OCI-LY3 (cell line): ENCODE results near the gene SELENOK.

Experiments
- H2AFZ ChIP-seq: fragments of 200-600, 300-600 bp; shearing (Covaris generic); 2 replicates; pipeline ENCODE4 v1.6.0; 2014; ENCODE audit warnings: antibody characterized with exemption, low read depth, low read length
- H3K27ac ChIP-seq: fragments of 200-600, 300-600 bp; sonication (generic); 2 replicates; pipeline ENCODE4 v1.5.1; 2014; ENCODE audit warnings: mild to moderate bottlenecking, low read length, moderate library complexity, mixed read lengths
- H3K27me3 ChIP-seq: fragments of 200-600, 300-600 bp; sonication (generic); 2 replicates; pipeline ENCODE4 v1.6.1; 2014; ENCODE audit warnings: low read depth, low read length, mixed read lengths
- H3K36me3 ChIP-seq: fragments of 200-600, 300-600 bp; sonication (generic); replicated peaks from 2 replicates; pipeline ENCODE3; 2014; ENCODE audit warnings: low read depth, low read length, mixed read lengths
- H3K4me1 ChIP-seq: fragments of 300-600, 200-600 bp; sonication (generic); 2 replicates; pipeline ENCODE4 v1.6.1; 2014; ENCODE audit warnings: low read length, mixed read lengths
- H3K4me2 ChIP-seq: fragments of 200-600, 300-600 bp; sonication (generic); 2 replicates; pipeline ENCODE4 v1.6.1; 2014; ENCODE audit warnings: low read length, mixed read lengths
- H3K4me3 ChIP-seq: fragments of 300-600, 200-600 bp; sonication (generic); 2 replicates; pipeline ENCODE4 v1.5.1; 2014; ENCODE audit warnings: antibody characterized with exemption, mild to moderate bottlenecking, low read length, moderate library complexity
- H3K79me2 ChIP-seq: fragments of 300-600, 200-600 bp; shearing (Covaris generic); 2 replicates; pipeline ENCODE4 v1.6.1; 2014; ENCODE audit warnings: mild to moderate bottlenecking, low read length, mixed read lengths
- H3K9ac ChIP-seq: fragments of 300-600, 200-600 bp; shearing (Covaris generic); 2 replicates; pipeline ENCODE4 v1.6.0; 2014; ENCODE audit warnings: mild to moderate bottlenecking, low read length, moderate library complexity
- H3K9me3 ChIP-seq: fragments of 200-600, 300-600 bp; shearing (Covaris generic); 2 replicates; pipeline ENCODE4 v1.6.1; 2014; ENCODE audit warnings: low read length, mixed read lengths; ENCODE audit not compliant: insufficient read depth
- H4K20me1 ChIP-seq: fragments of 200-600, 300-600 bp; sonication (generic); 2 replicates; pipeline ENCODE4 v1.6.1; 2016; ENCODE audit warnings: low read length, mixed read lengths; ENCODE audit not compliant: insufficient read depth
- CTCF ChIP-seq: fragments of 200-600, 300-600 bp; sonication (generic); IDR thresholded peaks from 2 replicates; pipeline ENCODE4 v1.5.1; 2014; ENCODE audit warnings: antibody characterized with exemption, low read length, low read depth
- EZH2phosphoT487 ChIP-seq: fragments of 200-600 bp; shearing (Covaris generic); IDR thresholded peaks from 2 replicates; pipeline ENCODE4 v1.6.1; 2018; ENCODE audit warnings: antibody characterized with exemption, mixed run types, low read depth

The SELENOK gene

GRCh38 chr3:53880396-53881345 is 11.0 kb downstream of the SELENOK start:
- Histone ChIP-seq H3K4me1 (peaks cover 14% of the 10 kb centered on the region), H2AFZ (no peak overlapping the region), H4K20me1 (no peaks in the 10 kb centered on the region), H3K4me3 (peak overlapping the region; percentile 86), H3K9me3 (no peaks in the 10 kb centered on the region), H3K36me3 (peaks cover 64% of the 10 kb centered on the region), H3K27ac (peak overlapping the region; percentile 77; the same call in 1 of the 2 replicates), H3K4me2 (peak overlapping the region; percentile 91), H3K79me2 (peaks cover 18% of the 10 kb centered on the region), H3K9ac (peak overlapping the region; percentile 88), H3K27me3 (no peaks in the 10 kb centered on the region)
- TF ChIP-seq EZH2phosphoT487 (no peak), CTCF (no peak)

- no peak overlapping the region for H3K4me3 ChIP-seq
- H3K9ac ChIP-seq: no peak overlapping the region
- 0 out of 2 replicates have a peak, but pooled peaks cover 3% of the 10 kb centered on the region for H4K20me1 ChIP-seq
- peak overlapping the region; percentile 10; the same call in 1 of the 2 replicates for H3K4me2 ChIP-seq
- no peaks in the 10 kb centered on the region for H3K27me3 ChIP-seq
- peaks cover 74% of the 10 kb centered on the region for H3K36me3 ChIP-seq
- H3K79me2 ChIP-seq: no peaks in the 10 kb centered on the region
- peaks cover 10% of the 10 kb centered on the region for H3K4me1 ChIP-seq
- H2AFZ ChIP-seq: no peak overlapping the region
- H3K9me3 ChIP-seq: no peaks in the 10 kb centered on the region
- H3K27ac ChIP-seq: peak overlapping the region; percentile 66; the same call in 1 of the 2 replicates
- no peak for TF ChIP-seq CTCF
- TF ChIP-seq EZH2phosphoT487: no peak
Observed at GRCh38 chr3:53865732-53866499, 25.7 kb downstream of the SELENOK start.

- TF ChIP-seq CTCF (no peak), EZH2phosphoT487 (no peak)
- no peak overlapping the region for H3K4me2 ChIP-seq
- no peak overlapping the region for H3K9ac ChIP-seq
- H3K9me3 ChIP-seq: no peaks in the 10 kb centered on the region
- no peaks in the 10 kb centered on the region for H3K27me3 ChIP-seq
- H3K27ac ChIP-seq: no peak overlapping the region
- peaks cover 10% of the 10 kb centered on the region for H3K4me1 ChIP-seq
- H2AFZ ChIP-seq: no peak overlapping the region
- H3K79me2 ChIP-seq: no peaks in the 10 kb centered on the region
- H4K20me1 ChIP-seq: 0 out of 2 replicates have a peak, but pooled peaks cover 3% of the 10 kb centered on the region
- no peak overlapping the region for H3K4me3 ChIP-seq
- H3K36me3 ChIP-seq: peaks cover 74% of the 10 kb centered on the region
Observed at GRCh38 chr3:53863145-53863544, 28.5 kb downstream of the SELENOK start.

GRCh38 chr3:53862241-53862640 is 29.4 kb downstream of the SELENOK start:
- Histone ChIP-seq H3K9me3 (no peaks in the 10 kb centered on the region), H4K20me1 (0 out of 2 replicates have a peak, but pooled peaks cover 3% of the 10 kb centered on the region), H3K36me3 (peaks cover 65% of the 10 kb centered on the region), H3K4me2 (no peak overlapping the region), H3K4me1 (peaks cover 13% of the 10 kb centered on the region), H3K9ac (no peak overlapping the region), H3K4me3 (no peak overlapping the region), H3K27me3 (no peaks in the 10 kb centered on the region), H3K79me2 (no peaks in the 10 kb centered on the region), H2AFZ (no peak overlapping the region), H3K27ac (no peak overlapping the region)
- TF ChIP-seq CTCF: no peak
- TF ChIP-seq EZH2phosphoT487: no peak
